Fibroblast of villous mesenchyme (primary cell): ENCODE measurements around the gene MEPE. TPM values are rescaled to one million over a fixed set of nuclear protein-coding genes. Genes with fewer than 3 reads are reported as not detected.

Source experiments
- DNase-seq: peaks from one replicate; pipeline ENCODE4 v3.0.0-alpha.2; 2010; ENCODE audit warnings: low read depth
- H3K4me3 ChIP-seq: 2 replicates; pipeline ENCODE4 v1.5.1; 2011; ENCODE audit warnings: low read depth, mild to moderate bottlenecking, low read length
- CTCF ChIP-seq: IDR thresholded peaks from 2 replicates; pipeline ENCODE4 v1.5.1; 2012; ENCODE audit warnings: low read depth, mild to moderate bottlenecking, low read length; ENCODE audit not compliant: insufficient read depth
- total RNA-seq: library from RNA; depleted of rRNA; stranded (reverse); fragments of >200 nt; gene quantifications from 2 replicates; pipeline ENCODE4 v1.2.3, GENCODE V29; 2012

Gene MEPE
- total RNA-seq, 1 donor: not detected

- H3K4me3 ChIP-seq: no peak overlapping the region
- DNase-seq: no peak
- TF ChIP-seq CTCF: no peak
Measured at GRCh38 chr4:87804871-87805270, 27.9 kb upstream of the MEPE start.

- DNase-seq: peak; percentile 42
- no peak for TF ChIP-seq CTCF
- H3K4me3 ChIP-seq: no peak overlapping the region
Measured at GRCh38 chr4:87805971-87806370, 26.8 kb upstream of the MEPE start.

GRCh38 chr4:87806520-87806919, 26.2 kb upstream of the MEPE start:
- no peak overlapping the region for H3K4me3 ChIP-seq

GRCh38 chr4:87807402-87807801, 25.4 kb upstream of the MEPE start:
- TF ChIP-seq CTCF: no peak
- H3K4me3 ChIP-seq: no peak overlapping the region
- peak; percentile 75 for DNase-seq

More at GRCh38 chr4:87806520-87806919, 26.2 kb upstream of the MEPE start:
- TF ChIP-seq CTCF: no peak
- no peak for DNase-seq

- DNase-seq: no peak
- TF ChIP-seq CTCF: no peak
Measured at GRCh38 chr4:87811977-87812376, 20.8 kb upstream of the MEPE start.

GRCh38 chr4:87819281-87819919, 13.4 kb upstream of the MEPE start:
- TF ChIP-seq CTCF: no peak
- DNase-seq: peak; percentile 59
- no peak overlapping the region for H3K4me3 ChIP-seq

More at GRCh38 chr4:87811977-87812376, 20.8 kb upstream of the MEPE start:
- no peak overlapping the region for H3K4me3 ChIP-seq

- no peak overlapping the region for H3K4me3 ChIP-seq
- no peak for TF ChIP-seq CTCF
- DNase-seq: no peak
Measured at GRCh38 chr4:87823200-87823599, 9.6 kb upstream of the MEPE start.
